ENCODE data around the gene ADGRB2.

DNA sequence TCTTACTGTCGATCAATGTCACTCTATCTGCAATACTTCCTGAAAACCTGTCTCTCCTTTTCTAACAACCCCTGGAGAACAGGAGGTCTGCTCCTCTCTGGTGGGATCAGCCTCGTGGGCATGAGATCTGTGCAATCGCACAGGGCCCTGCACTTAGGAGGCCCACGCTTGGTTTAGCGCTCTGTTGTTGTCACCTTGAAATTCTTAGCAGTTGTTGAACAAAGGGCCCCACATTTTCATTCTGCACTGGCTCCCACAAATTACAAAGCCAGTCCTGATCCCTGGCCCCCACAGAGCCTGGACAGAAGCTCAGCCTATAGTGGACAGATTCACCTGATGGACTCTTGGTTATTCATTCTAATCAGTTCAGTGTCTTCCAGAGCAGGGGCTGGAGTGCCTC, 33.1 kb upstream of the ADGRB2 start:
- TF ChIP-seq POLR2A (IDR thresholded peaks at IDR 0.05) (no peak), CTCF (IDR thresholded peaks at IDR 0.05) (no peak)
